Skeletal muscle satellite cell (primary cell): ENCODE results near the gene KCNA1.

Experiments used
- H3K27me3 ChIP-seq: 2 replicates; pipeline ENCODE4 v1.7.0; 2013; ENCODE audit warnings: low read length; ENCODE audit not compliant: control insufficient read depth, insufficient read depth
- H3K36me3 ChIP-seq: 2 replicates; pipeline ENCODE4 v1.7.0; 2013; ENCODE audit warnings: mild to moderate bottlenecking, control low read depth, low read length; ENCODE audit not compliant: insufficient read depth
- H3K4me1 ChIP-seq: 2 replicates; pipeline ENCODE4 v1.7.0; 2013; ENCODE audit warnings: low read length; ENCODE audit not compliant: control insufficient read depth, insufficient read depth
- H3K4me2 ChIP-seq: 2 replicates; pipeline ENCODE4 v1.7.0; 2013; ENCODE audit warnings: mild to moderate bottlenecking, low read length
- H3K4me3 ChIP-seq: 2 replicates; pipeline ENCODE4 v1.7.0; 2013; ENCODE audit warnings: low read length
- H3K9ac ChIP-seq: 2 replicates; pipeline ENCODE4 v1.7.0; 2013; ENCODE audit warnings: mild to moderate bottlenecking, low read depth, low read length, moderate library complexity
- H3K9me3 ChIP-seq: replicated peaks from 2 replicates; pipeline ENCODE4 v1.7.0; 2013; ENCODE audit warnings: mild to moderate bottlenecking, control low read depth, low read length

Gene KCNA1

DNA sequence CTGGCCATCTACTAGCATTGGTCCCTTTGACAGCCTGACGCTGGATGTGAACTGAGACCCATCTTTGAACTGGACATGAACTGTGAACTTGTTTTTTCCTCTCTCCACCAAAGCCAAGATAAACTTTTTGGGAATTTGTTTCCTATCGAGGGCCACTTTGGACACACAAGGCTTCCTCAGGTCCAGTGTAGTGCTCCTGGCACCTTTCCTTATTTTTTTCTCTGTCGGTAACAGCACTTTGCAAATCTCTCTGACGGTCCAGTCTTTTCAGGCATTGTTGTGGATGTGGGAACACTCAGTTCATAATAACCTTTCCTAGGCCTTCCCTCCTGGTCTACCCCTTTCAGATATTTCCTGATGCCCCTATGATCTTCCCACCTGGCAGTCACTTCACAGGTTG, 5.0 kb downstream of the KCNA1 start:
- peaks cover 3% of the 10 kb centered on the region for H3K4me1 ChIP-seq
- H3K9ac ChIP-seq: no peak overlapping the region
- no peaks in the 10 kb centered on the region for H3K9me3 ChIP-seq
- no peak overlapping the region for H3K4me3 ChIP-seq
- no peak overlapping the region for H3K4me2 ChIP-seq
- H3K36me3 ChIP-seq: no peaks in the 10 kb centered on the region
- H3K27me3 ChIP-seq: peaks cover 53% of the 10 kb centered on the region

DNA sequence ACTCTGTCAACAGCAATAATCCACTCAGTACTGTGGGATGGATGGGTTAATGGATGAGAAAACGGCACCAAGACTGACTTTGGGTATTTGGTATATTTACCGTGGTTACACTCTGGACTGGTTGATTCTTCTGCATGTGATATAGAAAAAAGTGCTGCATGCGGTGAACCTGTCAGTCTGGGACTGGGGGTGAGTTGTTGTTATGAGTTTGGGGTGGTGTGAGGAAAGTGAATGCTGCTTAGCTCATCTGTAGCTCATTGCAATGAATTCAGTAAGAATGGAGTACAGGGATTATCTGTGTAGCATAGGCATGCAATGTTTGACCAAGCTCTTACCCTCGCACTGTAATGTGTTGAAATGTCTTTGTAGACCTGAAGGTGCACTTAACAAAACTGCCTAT, 6.0 kb downstream of the KCNA1 start:
- Histone ChIP-seq H3K4me1 (no peaks in the 10 kb centered on the region), H3K27me3 (peaks cover 43% of the 10 kb centered on the region), H3K9me3 (no peaks in the 10 kb centered on the region), H3K36me3 (no peaks in the 10 kb centered on the region), H3K9ac (no peak overlapping the region), H3K4me3 (no peak overlapping the region), H3K4me2 (no peak overlapping the region)

DNA sequence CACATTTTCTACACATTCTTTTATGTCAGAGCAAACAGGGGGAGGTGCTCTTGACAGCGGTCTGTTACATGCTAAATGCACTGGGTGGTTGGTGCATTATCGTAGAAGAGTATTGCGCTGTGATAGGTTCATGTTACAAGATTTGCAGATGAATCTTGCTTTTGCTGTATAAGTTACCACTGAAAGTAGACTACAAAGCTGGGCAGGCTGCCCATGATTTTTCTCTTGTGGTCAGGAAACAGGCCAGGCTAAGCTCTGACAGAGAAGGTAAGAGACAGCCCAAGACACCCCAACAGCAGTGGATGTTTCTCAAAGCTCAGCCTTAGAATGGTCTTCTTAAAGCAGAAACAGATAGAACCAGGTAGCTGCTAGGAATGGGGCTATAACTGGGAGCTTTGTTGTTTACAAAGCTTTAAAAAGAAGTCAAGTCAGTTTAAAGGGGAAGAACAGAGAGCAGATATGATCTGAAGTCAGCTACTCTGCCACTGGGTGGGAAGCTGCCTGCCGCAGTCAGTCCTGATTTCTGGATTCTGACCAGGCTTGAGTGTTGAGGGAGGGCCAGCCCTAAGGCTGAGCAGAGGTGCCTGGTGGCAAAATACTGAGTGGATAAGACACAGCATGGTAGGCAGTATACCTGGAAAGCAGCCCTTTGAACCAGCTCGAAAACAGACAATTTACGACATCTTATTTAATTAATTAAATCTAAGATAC, 9.4 kb downstream of the KCNA1 start:
- Histone ChIP-seq H3K9me3 (no peaks in the 10 kb centered on the region), H3K4me2 (no peak overlapping the region), H3K27me3 (peaks cover 28% of the 10 kb centered on the region), H3K36me3 (no peaks in the 10 kb centered on the region), H3K4me1 (no peaks in the 10 kb centered on the region), H3K4me3 (no peak overlapping the region), H3K9ac (no peak overlapping the region)

DNA sequence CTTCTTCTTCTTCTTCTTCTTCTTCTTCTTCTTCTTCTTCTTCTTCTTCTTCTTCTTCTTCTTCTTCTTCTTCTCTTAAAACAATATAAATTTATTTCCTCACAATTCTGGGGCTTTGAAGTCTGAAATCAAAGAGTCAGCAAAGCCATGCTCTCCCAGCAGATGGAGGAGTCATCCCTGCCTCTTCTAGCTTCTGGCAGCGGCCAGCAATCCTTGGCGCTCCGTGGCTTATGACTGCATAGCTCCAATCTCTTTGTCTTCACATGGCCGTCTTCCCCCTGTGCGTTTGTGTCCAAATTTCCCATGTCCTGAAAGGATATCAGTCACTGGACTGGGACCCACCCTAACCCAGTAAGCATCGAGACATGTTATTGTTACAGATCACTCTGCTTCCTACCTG, 22.9 kb downstream of the KCNA1 start:
- Histone ChIP-seq H3K36me3 (no peaks in the 10 kb centered on the region), H3K27me3 (peaks cover 5% of the 10 kb centered on the region), H3K4me2 (no peak overlapping the region), H3K9ac (no peak overlapping the region), H3K4me3 (no peak overlapping the region), H3K9me3 (no peaks in the 10 kb centered on the region), H3K4me1 (no peaks in the 10 kb centered on the region)

DNA sequence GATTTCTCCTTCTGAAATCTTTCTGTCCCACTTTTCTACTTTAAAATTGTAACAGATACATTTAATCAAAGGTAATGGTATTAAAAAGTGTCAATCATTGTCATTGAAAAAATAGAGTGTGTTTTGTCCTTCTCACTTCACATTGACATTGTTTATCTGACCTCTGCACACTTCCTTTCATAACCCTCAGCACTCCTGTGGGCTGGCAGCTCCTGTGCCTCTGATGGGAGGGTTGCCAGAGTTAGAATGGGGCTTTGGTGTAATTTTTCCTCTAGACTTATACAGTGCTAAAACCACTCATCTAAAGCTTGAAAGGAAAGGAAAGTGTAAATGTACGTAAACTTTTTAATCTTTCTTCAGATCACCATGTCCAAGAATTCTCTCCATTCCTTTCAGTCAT, 23.7 kb downstream of the KCNA1 start:
- H3K9ac ChIP-seq: no peak overlapping the region
- H3K4me2 ChIP-seq: no peak overlapping the region
- H3K4me3 ChIP-seq: no peak overlapping the region
- H3K4me1 ChIP-seq: no peaks in the 10 kb centered on the region
- H3K27me3 ChIP-seq: peaks cover 5% of the 10 kb centered on the region
- no peaks in the 10 kb centered on the region for H3K9me3 ChIP-seq
- no peaks in the 10 kb centered on the region for H3K36me3 ChIP-seq

DNA sequence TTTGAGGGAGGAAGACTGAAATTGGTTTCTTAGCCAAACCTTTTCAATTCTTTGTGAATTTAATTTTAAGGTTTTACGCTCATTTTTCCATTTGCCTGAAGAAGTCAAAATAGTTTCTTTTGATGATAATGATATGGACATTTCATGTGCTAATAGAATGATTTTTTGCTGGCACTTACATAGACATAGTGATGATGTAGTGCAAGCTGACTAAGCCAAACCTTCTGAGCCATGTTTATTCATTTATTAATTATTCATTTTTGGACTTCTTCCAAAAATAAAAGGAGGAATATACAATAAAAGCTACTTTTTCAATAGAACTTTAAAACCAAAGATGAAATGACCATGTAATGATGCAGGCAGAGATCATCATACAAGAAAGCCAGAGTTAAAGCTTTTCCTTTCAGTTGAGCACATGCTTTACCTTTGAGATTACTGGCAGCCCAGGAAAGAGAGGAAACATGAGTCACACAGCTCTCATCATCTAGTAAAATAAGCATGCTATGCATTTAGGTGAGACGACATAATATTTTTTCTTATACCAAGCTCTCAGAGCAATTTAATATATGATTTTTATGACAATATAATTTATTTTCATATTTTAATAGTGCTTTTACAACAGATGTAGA, 24.8 kb downstream of the KCNA1 start:
- Histone ChIP-seq H3K4me1 (no peaks in the 10 kb centered on the region), H3K27me3 (peaks cover 1% of the 10 kb centered on the region)

DNA sequence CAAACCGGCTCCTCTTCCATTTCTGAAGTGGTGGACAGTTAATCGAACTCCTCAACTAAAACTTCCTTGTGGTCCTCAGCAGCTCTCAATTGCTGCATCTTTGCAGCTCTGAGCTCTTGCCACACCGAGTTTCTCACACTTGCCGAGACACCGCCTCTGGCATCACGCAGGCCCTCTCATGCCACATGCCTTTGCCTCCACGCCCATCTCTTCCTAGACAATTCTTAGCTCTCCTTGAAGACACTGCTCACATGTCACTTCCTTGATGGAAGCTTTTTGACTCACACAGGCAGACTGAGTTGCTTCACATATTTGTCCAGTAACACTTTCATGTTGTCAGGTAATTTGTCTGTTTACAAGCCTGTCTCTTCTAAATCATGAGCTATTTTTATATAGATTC, 29.2 kb downstream of the KCNA1 start:
- Histone ChIP-seq H3K4me1 (no peaks in the 10 kb centered on the region), H3K36me3 (no peaks in the 10 kb centered on the region), H3K4me2 (no peak overlapping the region), H3K4me3 (no peak overlapping the region), H3K9ac (no peak overlapping the region), H3K9me3 (no peaks in the 10 kb centered on the region), H3K27me3 (peaks cover 5% of the 10 kb centered on the region)

More for the DNA sequence above, 24.8 kb downstream of the KCNA1 start:
- no peak overlapping the region for H3K9ac ChIP-seq
- no peaks in the 10 kb centered on the region for H3K36me3 ChIP-seq
- no peak overlapping the region for H3K4me2 ChIP-seq
- no peaks in the 10 kb centered on the region for H3K9me3 ChIP-seq
- no peak overlapping the region for H3K4me3 ChIP-seq

DNA sequence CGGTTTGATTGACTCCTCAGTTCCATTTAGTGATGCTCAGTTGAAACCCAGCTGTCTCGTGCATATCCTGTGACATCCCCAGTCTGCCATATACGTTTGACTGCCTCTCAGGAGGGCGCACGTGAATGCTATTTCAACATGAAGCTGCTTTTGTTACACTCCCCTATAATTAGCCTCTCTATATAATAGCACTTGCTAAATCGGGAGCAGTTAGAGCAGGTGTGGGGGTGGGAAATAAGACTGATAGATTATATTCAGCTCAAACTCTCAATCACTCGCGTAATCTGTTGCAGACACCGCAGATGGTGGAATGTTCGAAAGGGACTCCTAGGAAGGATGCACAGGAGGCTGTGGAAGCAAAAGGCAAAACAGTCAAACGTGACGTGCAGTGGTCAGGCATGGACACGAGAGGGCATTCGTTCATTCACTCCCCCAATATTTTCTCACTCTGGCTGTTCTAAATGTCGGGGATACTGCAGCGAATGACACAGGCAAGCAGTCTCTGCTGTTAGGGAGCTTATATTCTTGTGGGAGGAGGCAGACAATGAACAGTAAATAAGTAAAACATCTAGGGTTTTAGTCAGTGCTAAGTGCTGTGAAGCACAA, 29.8 kb downstream of the KCNA1 start:
- Histone ChIP-seq H3K27me3 (peaks cover 5% of the 10 kb centered on the region), H3K9ac (no peak overlapping the region), H3K4me2 (no peak overlapping the region), H3K36me3 (no peaks in the 10 kb centered on the region), H3K4me3 (no peak overlapping the region), H3K9me3 (no peaks in the 10 kb centered on the region), H3K4me1 (no peaks in the 10 kb centered on the region)

DNA sequence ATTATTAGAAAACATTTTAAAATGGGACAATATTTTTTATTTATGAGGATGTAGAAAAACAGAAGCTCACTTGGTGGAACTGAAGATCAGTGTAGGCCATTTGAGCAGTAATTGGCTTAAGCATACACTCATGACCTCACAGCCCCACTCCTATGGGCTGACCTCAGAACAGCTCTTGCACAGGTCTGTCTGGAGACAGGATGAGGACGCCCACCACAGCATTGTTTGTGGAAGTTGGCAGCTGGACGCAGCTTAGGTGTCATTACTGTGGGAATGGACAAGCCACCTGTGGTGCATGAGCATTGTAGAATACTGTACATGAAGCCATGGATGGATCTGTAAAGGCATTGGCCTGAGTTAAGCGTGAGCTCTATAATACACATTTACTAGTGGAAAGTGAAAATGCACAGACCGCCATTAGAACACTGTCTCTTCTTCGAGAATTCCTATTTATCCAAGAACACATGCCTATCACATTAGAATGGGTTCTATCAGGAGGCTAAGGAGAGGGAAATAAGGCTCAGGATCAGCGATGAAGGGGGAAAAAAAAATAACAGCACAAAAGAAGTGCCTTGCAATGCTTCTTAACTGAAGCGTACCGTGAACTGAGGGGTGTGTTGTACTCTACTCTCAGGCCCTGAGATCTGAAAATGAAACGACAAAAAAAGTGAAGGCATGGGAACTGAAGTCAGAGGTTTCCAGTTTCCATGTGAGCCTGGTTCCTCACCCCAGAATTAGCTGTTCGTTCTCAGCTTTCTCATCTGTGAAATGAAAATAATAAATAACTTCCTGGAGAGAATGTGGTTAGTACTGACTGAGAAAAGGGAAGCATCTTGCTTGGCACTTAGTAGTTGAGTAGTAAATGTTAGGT, 33.6 kb downstream of the KCNA1 start:
- no peaks in the 10 kb centered on the region for H3K36me3 ChIP-seq
- peaks cover 5% of the 10 kb centered on the region for H3K27me3 ChIP-seq
- no peak overlapping the region for H3K9ac ChIP-seq
- no peaks in the 10 kb centered on the region for H3K4me1 ChIP-seq
- H3K4me3 ChIP-seq: no peak overlapping the region
- no peaks in the 10 kb centered on the region for H3K9me3 ChIP-seq
- H3K4me2 ChIP-seq: no peak overlapping the region

DNA sequence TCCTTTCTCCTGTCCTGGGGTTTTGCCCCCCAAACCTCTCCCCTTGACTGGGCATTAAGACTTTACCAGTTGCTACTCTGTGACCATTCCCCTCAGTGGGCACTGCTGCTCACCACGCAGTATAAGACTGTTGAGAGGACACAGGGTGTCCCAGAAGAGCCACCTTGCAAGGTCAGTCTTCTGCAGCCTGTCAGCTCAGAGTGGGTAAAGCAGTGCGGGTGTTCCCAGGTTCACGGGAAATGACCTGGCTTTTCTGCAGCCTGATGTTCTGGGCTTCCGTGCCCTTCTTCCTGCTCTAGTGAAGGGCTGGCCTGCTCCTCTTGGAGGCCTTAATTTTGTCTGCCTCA, 34.2 kb downstream of the KCNA1 start:
- Histone ChIP-seq H3K4me2 (no peak overlapping the region), H3K4me3 (no peak overlapping the region), H3K9me3 (no peaks in the 10 kb centered on the region), H3K4me1 (no peaks in the 10 kb centered on the region), H3K9ac (no peak overlapping the region), H3K27me3 (peaks cover 5% of the 10 kb centered on the region), H3K36me3 (no peaks in the 10 kb centered on the region)

DNA sequence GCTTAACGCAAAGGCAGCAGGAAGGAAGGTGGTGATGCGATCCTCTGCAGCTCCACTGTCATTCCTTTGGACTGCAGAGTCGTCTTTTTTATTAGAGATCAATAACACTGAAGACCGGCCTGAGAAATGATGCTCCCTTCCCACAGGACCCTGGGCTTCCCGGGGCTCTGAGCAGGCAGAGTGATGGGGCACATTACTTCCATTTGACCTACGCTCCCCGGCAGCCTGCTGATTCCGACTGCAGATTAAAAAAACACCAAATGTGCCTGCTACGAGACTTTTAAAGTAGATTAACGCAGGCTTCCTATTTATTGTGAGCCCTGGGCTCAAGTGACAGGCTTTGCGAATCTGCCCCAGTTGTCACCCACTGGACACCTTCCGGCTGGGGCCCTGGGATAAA, 37.5 kb downstream of the KCNA1 start:
- Histone ChIP-seq H3K27me3 (no peaks in the 10 kb centered on the region), H3K36me3 (no peaks in the 10 kb centered on the region), H3K4me2 (no peak overlapping the region), H3K9ac (no peak overlapping the region), H3K4me1 (no peaks in the 10 kb centered on the region), H3K4me3 (no peak overlapping the region), H3K9me3 (no peaks in the 10 kb centered on the region)
